Lower leg skin (tissue), 3 donors: ENCODE measurements around the gene PHGDH.

Experiments used
- CTCF ChIP-seq, 3 donors: fragments of 450-650 bp; IDR thresholded peaks; one replicate each; pipeline ENCODE4 v1.5.1; 2016; ENCODE audit warnings: antibody characterized with exemption in 3 of 3, mild to moderate bottlenecking in 3 of 3, moderate library complexity in 2 of 3
- POLR2A ChIP-seq, 2 donors: fragments of 450-650 bp; IDR thresholded peaks; one replicate each; pipeline ENCODE4 v1.6.1; 2016 to 2017; ENCODE audit warnings: antibody characterized with exemption in 2 of 2, mild to moderate bottlenecking in 1 of 2, moderate library complexity in 1 of 2

GRCh38 chr1:119697598-119697997 is 14.1 kb upstream of the PHGDH start:
- TF ChIP-seq CTCF (IDR thresholded peaks at IDR 0.05) (no peak), POLR2A (IDR thresholded peaks at IDR 0.05) (no peak)
